Transverse colon (tissue), 4 donors: Measurements from ENCODE around the gene FAM89B. TPM values are rescaled to one million over a fixed set of nuclear protein-coding genes. Genes with fewer than 3 reads are reported as not detected.

ENCODE experiments used
- DNase-seq: peaks from one replicate; pipeline ENCODE4 v3.0.0-alpha.2; 2019
- H3K27ac ChIP-seq, 4 donors: fragments of 200-600 bp; sonication (generic); 2 replicates each; pipeline ENCODE4 v1.5.1; 2016 to 2018; ENCODE audit warnings: inconsistent platforms in 4 of 4
- H3K27me3 ChIP-seq: fragments of 200-600 bp; sonication (generic); 2 replicates; pipeline ENCODE4 v1.5.1; 2017; ENCODE audit warnings: inconsistent platforms
- H3K36me3 ChIP-seq, 4 donors: fragments of 200-600 bp; sonication (generic); 2 replicates each; pipeline ENCODE4 v1.5.1; 2017 to 2019; ENCODE audit warnings: inconsistent platforms in 4 of 4
- H3K4me1 ChIP-seq, 4 donors: fragments of 200-600 bp; sonication (generic); 2 replicates each; pipeline ENCODE4 v1.5.1; 2017 to 2020; ENCODE audit warnings: inconsistent platforms in 4 of 4
- H3K4me3 ChIP-seq, 4 donors: fragments of 200-600 bp; sonication (generic); 1 replicate in 1 of 4; 2 replicates in 3 of 4; pipeline versions ENCODE4 v1.5.1 to v1.6.1; 2017 to 2019; ENCODE audit warnings: inconsistent platforms in 4 of 4
- H3K9me3 ChIP-seq, 2 donors: fragments of 200-600 bp; sonication (generic); 2 replicates each; pipeline ENCODE4 v1.5.1; 2017 to 2019; ENCODE audit warnings: inconsistent platforms in 2 of 2
- CTCF ChIP-seq, 5 experiments: fragments of 200-600 bp in 3 of 5; fragments of 450-650 bp in 2 of 5; sonication (generic) in 3 of 5; IDR thresholded peaks; 1 replicate in 2 of 5; 2 replicates in 3 of 5; pipeline ENCODE4 v1.5.1; 2016 to 2017; ENCODE audit warnings: antibody characterized with exemption in 5 of 5, inconsistent platforms in 3 of 5, mild to moderate bottlenecking in 2 of 5, moderate library complexity in 1 of 5
- EP300 ChIP-seq: sonication (generic); formaldehyde crosslinking; IDR thresholded peaks from one replicate; pipeline ENCODE4 v1.6.1; 2017; ENCODE audit warnings: antibody characterized with exemption, low read depth
- POLR2A ChIP-seq: fragments of 450-650 bp; IDR thresholded peaks from one replicate; pipeline ENCODE4 v1.6.1; 2016; ENCODE audit warnings: antibody characterized with exemption, mild to moderate bottlenecking, moderate library complexity
- POLR2AphosphoS5 ChIP-seq, 3 donors: sonication (generic); formaldehyde crosslinking; IDR thresholded peaks; one replicate each; pipeline ENCODE4 v1.6.1; 2016; ENCODE audit warnings: antibody characterized with exemption in 3 of 3
- WGBS, 2 donors: methylation state at CpG; one replicate each; pipeline ENCODE4 v1.1.5; 2018; ENCODE audit warnings: low coverage in 1 of 2; 5-methylcytosine and 5-hydroxymethylcytosine counted together
- in situ Hi-C, 4 donors: fragments of 200-750 bp; cut with MboI; loops; one replicate each; pipeline versions ENCODE4 v1.15.0 to v1.15.1; 2017; ENCODE audit warnings: low sequenced_read_pairs in 3 of 4, low pct_ligation_motif_present in 1 of 4, low pct_unique_long_range_greater_than_20kb in 1 of 4
- intact Hi-C: fragments of 100-400 bp; cut with DNase I; formaldehyde crosslinking; loops from one replicate; pipeline ENCODE4 v1.15.1; 2023; ENCODE audit warnings: low total_unique reads
- total RNA-seq, 4 donors: library from RNA; depleted of rRNA; stranded (reverse); fragments of >200 nt; gene quantifications; one replicate each; pipeline ENCODE4 v1.1.0, GENCODE V29; 2016

FAM89B gene
- total RNA-seq, 4 donors from 2014 or later = 25.2 to 254 (median 51.6) TPM

DNA sequence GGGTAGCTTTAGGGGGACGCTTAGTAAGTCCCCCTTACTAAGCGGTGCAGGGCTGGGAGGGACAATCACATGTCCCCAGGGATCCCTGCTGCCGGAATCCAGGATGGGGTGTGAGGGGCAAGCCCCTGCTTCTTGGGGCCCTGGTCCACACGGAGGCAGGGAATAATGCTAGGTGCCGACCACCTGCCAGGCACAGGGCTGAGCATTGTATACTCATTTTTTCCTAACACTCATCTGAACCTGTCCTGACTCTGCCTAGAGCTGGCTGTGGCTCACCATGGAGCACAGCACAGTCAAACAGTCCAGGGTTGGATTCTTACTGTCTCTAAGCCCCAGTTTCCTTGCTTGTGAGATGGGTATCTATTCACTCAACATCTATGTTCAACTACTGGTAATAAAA lies 12.8 kb upstream of the FAM89B start:
- no peaks in the 10 kb centered on the region for H3K27me3 ChIP-seq
- H3K4me3 ChIP-seq = no peak overlapping the region
- H3K36me3 ChIP-seq = no peaks in the 10 kb centered on the region
- H3K4me1 ChIP-seq = peaks cover 34 to 58% (median 47%) of the 10 kb centered on the region in 4 donors
- intact Hi-C loops (no loop called here), in situ Hi-C loops (no loop called here)
- peak overlapping the region; percentile 85 to 92 (median 89) for H3K27ac ChIP-seq
- H3K9me3 ChIP-seq = no peaks in the 10 kb centered on the region
- no peak for DNase-seq
- WGBS, 2 donors = 42 to 76% methylated on average over 2 to 5 of the region's 5 CpGs
- TF ChIP-seq POLR2A (no peak), POLR2AphosphoS5 (IDR thresholded peaks at IDR 0.05) (no peak), CTCF (IDR thresholded peaks at IDR 0.05) (no peak), EP300 (no peak)

DNA sequence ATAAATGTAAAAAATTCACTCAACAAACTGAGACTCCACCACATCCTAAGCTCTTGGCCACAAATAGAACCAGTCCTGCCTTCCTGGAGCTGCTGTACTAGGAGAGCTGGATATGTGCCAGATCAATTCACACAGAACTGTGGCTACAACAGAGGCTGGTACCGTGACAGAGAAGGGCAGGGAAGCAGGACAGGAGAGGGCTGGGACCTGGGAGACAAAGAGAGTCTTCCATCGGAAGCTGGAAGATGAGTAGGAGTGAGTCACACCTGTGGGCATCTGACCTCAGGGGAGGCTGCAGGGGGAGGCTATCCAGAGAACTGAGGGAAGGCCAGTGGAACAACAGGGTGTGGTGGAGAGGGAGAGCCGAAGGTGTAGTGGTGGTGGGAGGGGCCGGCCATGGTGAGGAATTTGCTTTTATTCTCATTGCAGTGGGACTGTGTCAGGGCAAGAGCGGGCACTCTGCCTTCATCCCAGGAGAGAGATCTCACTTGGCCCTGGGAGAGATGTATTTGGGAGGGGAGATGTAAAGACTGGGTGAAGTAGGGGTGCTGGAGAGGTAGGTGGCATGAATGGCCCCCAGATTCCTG lies 12.3 kb upstream of the FAM89B start:
- intact Hi-C loops (no loop called here), in situ Hi-C loops (no loop called here)
- WGBS, 2 donors = 34 to 36% methylated on average over 4 to 5 of the region's 5 CpGs
- Histone ChIP-seq H3K27me3 (no peaks in the 10 kb centered on the region), H3K36me3 (no peaks in the 10 kb centered on the region), H3K27ac (peak overlapping the region; percentile 85 to 92 (median 89)), H3K4me3 (no peak overlapping the region), H3K4me1 (peaks cover 34 to 54% (median 47%) of the 10 kb centered on the region in 4 donors), H3K9me3 (no peaks in the 10 kb centered on the region)
- TF ChIP-seq CTCF (IDR thresholded peaks at IDR 0.05) (no peak), POLR2AphosphoS5 (IDR thresholded peaks at IDR 0.05) (no peak), POLR2A (no peak), EP300 (no peak)
- peak; percentile 64 for DNase-seq

GRCh38 chr11:65560555-65561418 lies 11.6 kb upstream of the FAM89B start:
- TF ChIP-seq POLR2AphosphoS5 (IDR thresholded peaks at IDR 0.05) = no peak
- no peak for TF ChIP-seq EP300
- TF ChIP-seq CTCF (IDR thresholded peaks at IDR 0.05) = no peak
- no peak for TF ChIP-seq POLR2A
- no peaks in the 10 kb centered on the region for H3K27me3 ChIP-seq
- in situ Hi-C loops (no loop called here), intact Hi-C loops (no loop called here)
- peak; percentile 54 for DNase-seq
- 15 to 21% methylated on average over 8 to 15 of the region's 15 CpGs for WGBS, 2 donors
- H3K4me1 ChIP-seq = peaks cover 27 to 51% (median 42%) of the 10 kb centered on the region in 4 donors
- H3K36me3 ChIP-seq = no peaks in the 10 kb centered on the region
- no peaks in the 10 kb centered on the region for H3K9me3 ChIP-seq
- H3K27ac ChIP-seq = peak overlapping the region; percentile 85 to 92 (median 89)
- H3K4me3 ChIP-seq = no peak overlapping the region

GRCh38 chr11:65562020-65562419 lies 10.3 kb upstream of the FAM89B start:
- no peak overlapping the region for H3K27ac ChIP-seq
- DNase-seq = no peak
- intact Hi-C loops (no loop called here), in situ Hi-C loops (no loop called here)
- no peaks in the 10 kb centered on the region for H3K27me3 ChIP-seq
- TF ChIP-seq POLR2A (no peak), CTCF (IDR thresholded peaks at IDR 0.05) (no peak), EP300 (no peak), POLR2AphosphoS5 (IDR thresholded peaks at IDR 0.05) (no peak)
- no peak overlapping the region for H3K4me3 ChIP-seq
- no peaks in the 10 kb centered on the region for H3K36me3 ChIP-seq
- WGBS, 2 donors = 83% methylated on average over 4 to 7 of the region's 7 CpGs
- no peaks in the 10 kb centered on the region for H3K9me3 ChIP-seq
- peaks cover 24 to 42% (median 31%) of the 10 kb centered on the region in 4 donors for H3K4me1 ChIP-seq
